GM12878 (cell line): ENCODE results near the gene MYOCD. TPM values are rescaled to one million over a fixed set of nuclear protein-coding genes. Genes with fewer than 3 reads are reported as not detected.

Experiments
- ATAC-seq: fragments of 200-7000 bp; cut with Tn5 transposase; 3 replicates; pipeline ENCODE4 v1.9.1; 2020; ENCODE audit warnings: mild to moderate bottlenecking, moderate library complexity
- BruUV-seq: library from RNA; stranded (reverse); fragments of 400-500 nt; replicated peaks from 2 replicates; lab custom pipeline; 2021; lab: Mats Ljungman, UMichigan
- CTCF ChIA-PET: fragments of 300-600 bp; sonication (Branson Sonifier 250); formaldehyde crosslinking; extraction: SDS; loops from one replicate; lab custom pipeline; 2021; ENCODE audit warnings: inconsistent platforms; lab: Yijun Ruan, JAX
- POLR2A ChIA-PET: fragments of 350-600 bp; formaldehyde crosslinking; extraction: SDS; loops from one replicate; lab custom pipeline; 2021; ENCODE audit warnings: inconsistent platforms; lab: Charles Lee
- RAD21 ChIA-PET: fragments of 300-600 bp; sonication (Branson Sonifier 250); formaldehyde crosslinking; loops from one replicate; lab custom pipeline; 2023; ENCODE audit warnings: antibody characterized with exemption; ENCODE audit not compliant: unreplicated experiment; lab: Charles Lee
- SMC1A ChIA-PET: fragments of 300-600 bp; sonication (Branson Sonifier 250); formaldehyde crosslinking; loops from one replicate; lab custom pipeline; 2023; ENCODE audit not compliant: unreplicated experiment, uncharacterized antibody; lab: Charles Lee
- DNase-seq: peaks from one replicate; pipeline ENCODE4 v3.0.0-alpha.2; 2011; ENCODE audit warnings: low read depth, low spot score
- FAIRE-seq: peaks from 3 replicates; lab custom pipeline; 2011; peaks lifted over from hg19 to GRCh38; lab: Jason Lieb, UNC
- H2AFZ ChIP-seq: 2 replicates; pipeline ENCODE4 v1.6.0; 2011; ENCODE audit warnings: low read depth, low read length, control low read depth; ENCODE audit not compliant: control insufficient read depth
- H3K27ac ChIP-seq: 2 replicates; pipeline ENCODE4 v1.5.1; 2011; ENCODE audit warnings: control low read depth; ENCODE audit not compliant: control insufficient read depth, insufficient read depth
- H3K27me3 ChIP-seq, 2 experiments: replicated peaks in 1 of 2; 2 replicates each; pipeline versions ENCODE4 v1.6.0 to v1.6.1; 2011; ENCODE audit warnings: low read length in 1 of 2; ENCODE audit not compliant: control insufficient read depth in 2 of 2, insufficient read depth in 2 of 2
- H3K36me3 ChIP-seq, 2 experiments: 2 replicates each; pipeline ENCODE4 v1.5.1; 2011; ENCODE audit warnings: low read length in 1 of 2; ENCODE audit not compliant: control insufficient read depth in 2 of 2, insufficient read depth in 2 of 2
- H3K4me1 ChIP-seq: 2 replicates; pipeline ENCODE4 v1.6.1; 2011; ENCODE audit warnings: mild to moderate bottlenecking, low read length, moderate library complexity, mixed read lengths; ENCODE audit not compliant: control insufficient read depth, insufficient read depth
- H3K4me2 ChIP-seq: 2 replicates; pipeline ENCODE4 v1.6.0; 2011; ENCODE audit warnings: control low read depth; ENCODE audit not compliant: control insufficient read depth, insufficient read depth
- H3K4me3 ChIP-seq: fragments of 200-600 bp; sonication (generic); 2 replicates; pipeline ENCODE4 v1.5.1; 2016
- H3K79me2 ChIP-seq: 2 replicates; pipeline ENCODE4 v1.6.0; 2011; ENCODE audit warnings: low read length; ENCODE audit not compliant: control insufficient read depth, insufficient read depth
- H3K9ac ChIP-seq: 2 replicates; pipeline ENCODE4 v1.8.0; 2011; ENCODE audit warnings: low read length, control low read depth, mixed read lengths; ENCODE audit not compliant: control insufficient read depth, insufficient read depth
- H3K9me3 ChIP-seq: replicated peaks from 3 replicates; pipeline ENCODE4 v1.5.1; 2011; ENCODE audit warnings: mild to moderate bottlenecking, low read length; ENCODE audit not compliant: control insufficient read depth, insufficient read depth
- H4K20me1 ChIP-seq: 2 replicates; pipeline ENCODE4 v1.6.0; 2011; ENCODE audit not compliant: control insufficient read depth, insufficient read depth
- EZH2 ChIP-seq: IDR thresholded peaks from 2 replicates; pipeline ENCODE4 v1.6.1; 2012; ENCODE audit warnings: low read depth, mild to moderate bottlenecking, control low read depth, inconsistent platforms, low read length, borderline replicate concordance; ENCODE audit not compliant: control insufficient read depth
- KDM1A ChIP-seq: fragments of 200-600 bp; sonication (generic); IDR thresholded peaks from 2 replicates; pipeline ENCODE4 v1.6.1; 2016; ENCODE audit warnings: borderline replicate concordance
- NR2C2 ChIP-seq: IDR thresholded peaks from 2 replicates; pipeline ENCODE4 v1.6.1; 2011; ENCODE audit warnings: borderline replicate concordance, low read depth; ENCODE audit not compliant: control insufficient read depth, insufficient read length
- RELA ChIP-seq: fragments of 450-650 bp; IDR thresholded peaks from 2 replicates; pipeline ENCODE4 v1.8.0; 2014; ENCODE audit warnings: borderline replicate concordance; ENCODE audit not compliant: partially characterized antibody
- SIX5 ChIP-seq: IDR thresholded peaks from 2 replicates; pipeline ENCODE4 v1.6.1; 2011; ENCODE audit warnings: mild to moderate bottlenecking, low read depth, low read length, moderate library complexity; ENCODE audit not compliant: severe bottlenecking
- SREBF2 ChIP-seq: IDR thresholded peaks from 2 replicates; pipeline ENCODE4 v1.6.1; 2012; ENCODE audit warnings: mild to moderate bottlenecking, low read length
- STAT3 ChIP-seq: IDR thresholded peaks from 2 replicates; pipeline ENCODE4 v1.6.1; 2011; ENCODE audit warnings: low read depth, low read length, improper control_type of control experiment
- TCF7 ChIP-seq: IDR thresholded peaks from 2 replicates; pipeline ENCODE4 v1.6.1; 2014; ENCODE audit warnings: antibody characterized with exemption, borderline replicate concordance
- YBX1 ChIP-seq: fragments of 450-650 bp; IDR thresholded peaks from 2 replicates; pipeline ENCODE4 v1.6.1; 2016; ENCODE audit warnings: antibody characterized with exemption
- WGBS: methylation state at CpG from one replicate; pipeline ENCODE4 v1.1.6; 2016; ENCODE audit warnings: low lambda C conversion rate; ENCODE audit not compliant: insufficient replicate concordance, insufficient coverage; ENCODE audit errors: missing lambda C conversion rate; 5-methylcytosine and 5-hydroxymethylcytosine counted together
- in situ Hi-C: fragments of 300-500 bp; cut with MboI; formaldehyde crosslinking; loops from 9 replicates; pipeline ENCODE4 v1.14.3; 2018; ENCODE audit warnings: mixed read lengths
- intact Hi-C: fragments of 100-400 bp; cut with micrococcal nuclease; formaldehyde crosslinking; loops from one replicate; pipeline ENCODE4 v1.14.2; 2022; ENCODE audit not compliant: unreplicated experiment
- polyA plus RNA-seq, 11 experiments: library from polyadenylated mRNA; depleted of rRNA in 4 of 11; unstranded in 6 of 11; stranded (reverse) in 5 of 11; fragments of >200 nt; fragmentation: Nextera tagmentation in 4 of 11; fragmentation: Illumina TruSeq in 1 of 11; extraction: Ambion mirVana in 4 of 11; extraction: Trizol in 1 of 11; gene quantifications; 1 replicate in 1 of 11; 2 replicates in 10 of 11; pipeline versions ENCODE4 v1.2.1 to v1.2.3, GENCODE V29; 2011 to 2016; ENCODE audit warnings: inconsistent platforms in 2 of 11, missing spikeins in 2 of 11, low read depth in 1 of 11
- total RNA-seq, 4 experiments: library from RNA; depleted of rRNA in 3 of 4; stranded (reverse); fragments of >200 nt in 3 of 4; fragmentation: Illumina TruSeq in 1 of 4; extraction: Trizol in 1 of 4; gene quantifications; 2 replicates each; pipeline versions ENCODE4 v1.2.1 to v1.2.3, GENCODE V29; 2013 to 2021
- TF ChIP-seq, protein P1 (sequence below): fragments of 450-650 bp; IDR thresholded peaks from 2 replicates; pipeline ENCODE4 v1.6.1; 2017; ENCODE audit warnings: mild to moderate bottlenecking, moderate library complexity
- TF ChIP-seq, protein P2 (sequence below): IDR thresholded peaks from 2 replicates; pipeline ENCODE4 v1.6.1; 2012; ENCODE audit warnings: low read depth, low read length, improper control_type of control experiment

Gene MYOCD
- total and polyA plus RNA-seq, 10 of the 15 experiments (the other 5 are each of a cell fraction or from before 2014, with no cell fraction given), result not detected

DNA sequence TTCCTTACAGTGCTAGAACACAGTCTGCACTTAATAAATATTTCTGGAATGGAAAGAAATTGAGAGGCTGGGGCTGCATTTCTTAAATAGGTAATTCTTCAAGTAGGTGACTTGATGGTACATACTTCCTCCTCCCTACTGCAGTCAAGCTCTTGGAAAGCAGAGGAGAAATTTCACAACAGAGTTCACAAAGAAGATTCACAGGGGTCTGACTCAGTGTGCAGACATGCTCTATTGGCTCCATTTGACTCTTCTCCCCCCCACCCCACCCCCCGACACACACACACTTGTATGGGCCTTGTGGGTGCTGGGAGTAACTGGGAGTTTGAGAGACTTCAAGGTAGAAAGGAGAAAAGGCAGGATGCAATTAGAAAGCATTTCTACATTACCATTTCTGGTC is 6.2 kb upstream of the MYOCD start (continued):
- no peak for TF ChIP-seq NR2C2
- TF ChIP-seq TCF7, result no peak

DNA sequence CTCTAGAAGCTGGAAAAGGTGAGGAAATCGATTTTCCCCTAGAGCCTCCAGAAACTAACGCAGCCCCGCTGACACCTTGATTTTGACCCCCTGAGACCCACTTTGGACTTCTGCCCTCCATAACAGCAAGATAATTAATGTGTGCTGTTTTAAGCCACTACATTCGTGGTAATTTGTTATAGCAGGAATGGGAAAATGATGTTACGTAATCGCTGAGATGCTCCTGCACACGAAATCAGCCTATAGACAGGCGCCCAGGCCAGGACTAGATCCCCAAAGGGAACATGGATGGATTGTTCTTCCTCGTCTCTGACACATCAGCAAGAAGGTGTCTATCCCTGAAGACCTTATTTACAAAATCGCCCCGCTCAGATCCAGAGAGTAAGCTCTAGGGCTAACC is 1.4 kb upstream of the MYOCD start:
- peaks cover 5% of the 10 kb centered on the region in 2 experiments; a peak in 3 of 4 replicates for H3K27me3 ChIP-seq
- no peak for DNase-seq
- 30% methylated on average over 11 of the region's 11 CpGs for WGBS
- H3K36me3 ChIP-seq, result no peaks in the 10 kb centered on the region
- no peaks in the 10 kb centered on the region for H3K4me1 ChIP-seq
- H3K4me2 ChIP-seq, result no peak overlapping the region
- no peaks in the 10 kb centered on the region for H3K9me3 ChIP-seq
- RAD21 ChIA-PET, result interaction anchor here (1.0 kb wide), 1 partner anchor 321 kb away, joined by 4 read pairs; no protein-coding TSS in a partner anchor
- no peak overlapping the region for H3K4me3 ChIP-seq
- H3K27ac ChIP-seq, result no peak overlapping the region
- intact Hi-C loops (loop anchor here (10.0 kb wide), 3 partner anchors 81 to 269 kb away; no protein-coding TSS in a partner anchor), in situ Hi-C loops (loop anchor here (10.0 kb wide), 2 partner anchors 61 to 319 kb away; no protein-coding TSS in a partner anchor)
- H2AFZ ChIP-seq, result no peak overlapping the region
- POLR2A ChIA-PET, result no interaction called here
- no TSS peak for BruUV-seq
- no peaks in the 10 kb centered on the region for H3K79me2 ChIP-seq
- CTCF ChIA-PET, result interaction anchor here (1.1 to 1.6 kb wide), 2 partner anchors 269 to 483 kb away, joined by 4 to 6 read pairs; no protein-coding TSS in a partner anchor
- FAIRE-seq, result no peak
- ATAC-seq, result no peak
- no peak overlapping the region for H3K9ac ChIP-seq
- no peak for TF ChIP-seq YBX1
- TF ChIP-seq EZH2, result no peak
- TF ChIP-seq STAT3, result no peak
- TF ChIP-seq, protein P1, sequence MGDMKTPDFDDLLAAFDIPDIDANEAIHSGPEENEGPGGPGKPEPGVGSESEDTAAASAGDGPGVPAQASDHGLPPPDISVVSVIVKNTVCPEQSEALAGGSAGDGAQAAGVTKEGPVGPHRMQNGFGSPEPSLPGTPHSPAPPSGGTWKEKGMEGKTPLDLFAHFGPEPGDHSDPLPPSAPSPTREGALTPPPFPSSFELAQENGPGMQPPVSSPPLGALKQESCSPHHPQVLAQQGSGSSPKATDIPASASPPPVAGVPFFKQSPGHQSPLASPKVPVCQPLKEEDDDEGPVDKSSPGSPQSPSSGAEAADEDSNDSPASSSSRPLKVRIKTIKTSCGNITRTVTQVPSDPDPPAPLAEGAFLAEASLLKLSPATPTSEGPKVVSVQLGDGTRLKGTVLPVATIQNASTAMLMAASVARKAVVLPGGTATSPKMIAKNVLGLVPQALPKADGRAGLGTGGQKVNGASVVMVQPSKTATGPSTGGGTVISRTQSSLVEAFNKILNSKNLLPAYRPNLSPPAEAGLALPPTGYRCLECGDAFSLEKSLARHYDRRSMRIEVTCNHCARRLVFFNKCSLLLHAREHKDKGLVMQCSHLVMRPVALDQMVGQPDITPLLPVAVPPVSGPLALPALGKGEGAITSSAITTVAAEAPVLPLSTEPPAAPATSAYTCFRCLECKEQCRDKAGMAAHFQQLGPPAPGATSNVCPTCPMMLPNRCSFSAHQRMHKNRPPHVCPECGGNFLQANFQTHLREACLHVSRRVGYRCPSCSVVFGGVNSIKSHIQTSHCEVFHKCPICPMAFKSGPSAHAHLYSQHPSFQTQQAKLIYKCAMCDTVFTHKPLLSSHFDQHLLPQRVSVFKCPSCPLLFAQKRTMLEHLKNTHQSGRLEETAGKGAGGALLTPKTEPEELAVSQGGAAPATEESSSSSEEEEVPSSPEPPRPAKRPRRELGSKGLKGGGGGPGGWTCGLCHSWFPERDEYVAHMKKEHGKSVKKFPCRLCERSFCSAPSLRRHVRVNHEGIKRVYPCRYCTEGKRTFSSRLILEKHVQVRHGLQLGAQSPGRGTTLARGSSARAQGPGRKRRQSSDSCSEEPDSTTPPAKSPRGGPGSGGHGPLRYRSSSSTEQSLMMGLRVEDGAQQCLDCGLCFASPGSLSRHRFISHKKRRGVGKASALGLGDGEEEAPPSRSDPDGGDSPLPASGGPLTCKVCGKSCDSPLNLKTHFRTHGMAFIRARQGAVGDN, result no peak
- TF ChIP-seq SREBF2, result no peak
- TF ChIP-seq RELA, result no peak
- TF ChIP-seq, protein P2, sequence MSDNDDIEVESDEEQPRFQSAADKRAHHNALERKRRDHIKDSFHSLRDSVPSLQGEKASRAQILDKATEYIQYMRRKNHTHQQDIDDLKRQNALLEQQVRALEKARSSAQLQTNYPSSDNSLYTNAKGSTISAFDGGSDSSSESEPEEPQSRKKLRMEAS, result no peak
- TF ChIP-seq KDM1A, result no peak
- no peak for TF ChIP-seq SIX5
- H4K20me1 ChIP-seq, result no peaks in the 10 kb centered on the region
- SMC1A ChIA-PET, result interaction anchor here (1.3 to 2.0 kb wide), 2 partner anchors 405 to 407 kb away, joined by 4 read pairs; no protein-coding TSS in a partner anchor
